Upper lobe of left lung (tissue), 4 donors: ENCODE results near the gene GID8.

Experiments used
- EP300 ChIP-seq, 4 donors: sonication (generic); formaldehyde crosslinking; IDR thresholded peaks; one replicate each; pipeline ENCODE4 v1.5.1; 2017; ENCODE audit warnings: antibody characterized with exemption in 4 of 4, control low read depth in 2 of 4
- POLR2A ChIP-seq, 4 donors: fragments of 450-650 bp; IDR thresholded peaks; one replicate each; pipeline ENCODE4 v1.5.1; 2016 to 2017; ENCODE audit warnings: antibody characterized with exemption in 4 of 4, mild to moderate bottlenecking in 2 of 4
- POLR2AphosphoS5 ChIP-seq, 2 donors: sonication (generic); formaldehyde crosslinking; IDR thresholded peaks; one replicate each; pipeline ENCODE4 v1.5.1; 2017; ENCODE audit warnings: antibody characterized with exemption in 2 of 2
- TF ChIP-seq, protein P1 (sequence below), 6 experiments: fragments of 450-650 bp in 4 of 6; fragments of 200-600 bp in 2 of 6; sonication (generic) in 2 of 6; IDR thresholded peaks; one replicate each; pipeline ENCODE4 v1.5.1; 2016 to 2019; ENCODE audit warnings: antibody characterized with exemption in 6 of 6

DNA sequence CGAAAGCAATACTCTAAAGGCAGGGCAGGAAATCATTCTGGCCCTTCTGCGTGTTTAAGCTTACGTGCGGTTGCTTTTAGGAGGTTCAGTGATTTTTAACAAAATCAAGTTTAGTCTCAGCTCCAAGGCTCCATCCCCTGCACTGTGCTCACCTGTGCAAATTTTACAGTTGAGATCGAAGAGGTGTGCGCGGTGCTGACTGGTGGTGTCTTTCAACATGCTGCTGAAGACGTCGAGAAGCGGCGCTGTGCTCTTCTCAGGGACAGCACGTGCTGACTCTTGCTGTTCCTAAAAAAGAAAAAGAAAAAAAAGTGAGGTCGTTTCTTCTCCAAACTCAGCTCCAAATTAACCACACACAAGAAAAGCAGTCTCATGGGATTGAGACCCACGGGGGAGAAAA lies 43.7 kb upstream of the GID8 start:
- TF ChIP-seq, protein P1, sequence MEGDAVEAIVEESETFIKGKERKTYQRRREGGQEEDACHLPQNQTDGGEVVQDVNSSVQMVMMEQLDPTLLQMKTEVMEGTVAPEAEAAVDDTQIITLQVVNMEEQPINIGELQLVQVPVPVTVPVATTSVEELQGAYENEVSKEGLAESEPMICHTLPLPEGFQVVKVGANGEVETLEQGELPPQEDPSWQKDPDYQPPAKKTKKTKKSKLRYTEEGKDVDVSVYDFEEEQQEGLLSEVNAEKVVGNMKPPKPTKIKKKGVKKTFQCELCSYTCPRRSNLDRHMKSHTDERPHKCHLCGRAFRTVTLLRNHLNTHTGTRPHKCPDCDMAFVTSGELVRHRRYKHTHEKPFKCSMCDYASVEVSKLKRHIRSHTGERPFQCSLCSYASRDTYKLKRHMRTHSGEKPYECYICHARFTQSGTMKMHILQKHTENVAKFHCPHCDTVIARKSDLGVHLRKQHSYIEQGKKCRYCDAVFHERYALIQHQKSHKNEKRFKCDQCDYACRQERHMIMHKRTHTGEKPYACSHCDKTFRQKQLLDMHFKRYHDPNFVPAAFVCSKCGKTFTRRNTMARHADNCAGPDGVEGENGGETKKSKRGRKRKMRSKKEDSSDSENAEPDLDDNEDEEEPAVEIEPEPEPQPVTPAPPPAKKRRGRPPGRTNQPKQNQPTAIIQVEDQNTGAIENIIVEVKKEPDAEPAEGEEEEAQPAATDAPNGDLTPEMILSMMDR (IDR thresholded peaks at IDR 0.05) = no peak
- TF ChIP-seq EP300 (IDR thresholded peaks at IDR 0.05) (no peak), POLR2A (IDR thresholded peaks at IDR 0.05) (no peak), POLR2AphosphoS5 (IDR thresholded peaks at IDR 0.05) (no peak)
